ENCODE data around the gene KRTAP4-9.

The KRTAP4-9 gene

GRCh38 chr17:41151525-41151924, 46.3 kb downstream of the KRTAP4-9 start:
- no peak for DNase-seq (ENCODE audit: low read depth)
- no peak overlapping the region for H3K4me3 ChIP-seq (ENCODE audit: control insufficient read depth, low read depth, low read length)
- TF ChIP-seq, protein P1, sequence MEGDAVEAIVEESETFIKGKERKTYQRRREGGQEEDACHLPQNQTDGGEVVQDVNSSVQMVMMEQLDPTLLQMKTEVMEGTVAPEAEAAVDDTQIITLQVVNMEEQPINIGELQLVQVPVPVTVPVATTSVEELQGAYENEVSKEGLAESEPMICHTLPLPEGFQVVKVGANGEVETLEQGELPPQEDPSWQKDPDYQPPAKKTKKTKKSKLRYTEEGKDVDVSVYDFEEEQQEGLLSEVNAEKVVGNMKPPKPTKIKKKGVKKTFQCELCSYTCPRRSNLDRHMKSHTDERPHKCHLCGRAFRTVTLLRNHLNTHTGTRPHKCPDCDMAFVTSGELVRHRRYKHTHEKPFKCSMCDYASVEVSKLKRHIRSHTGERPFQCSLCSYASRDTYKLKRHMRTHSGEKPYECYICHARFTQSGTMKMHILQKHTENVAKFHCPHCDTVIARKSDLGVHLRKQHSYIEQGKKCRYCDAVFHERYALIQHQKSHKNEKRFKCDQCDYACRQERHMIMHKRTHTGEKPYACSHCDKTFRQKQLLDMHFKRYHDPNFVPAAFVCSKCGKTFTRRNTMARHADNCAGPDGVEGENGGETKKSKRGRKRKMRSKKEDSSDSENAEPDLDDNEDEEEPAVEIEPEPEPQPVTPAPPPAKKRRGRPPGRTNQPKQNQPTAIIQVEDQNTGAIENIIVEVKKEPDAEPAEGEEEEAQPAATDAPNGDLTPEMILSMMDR (IDR thresholded peaks at IDR 0.05; ENCODE audit: control insufficient read depth, insufficient read depth, low read depth, low read length, missing control alignments), result no peak

DNA sequence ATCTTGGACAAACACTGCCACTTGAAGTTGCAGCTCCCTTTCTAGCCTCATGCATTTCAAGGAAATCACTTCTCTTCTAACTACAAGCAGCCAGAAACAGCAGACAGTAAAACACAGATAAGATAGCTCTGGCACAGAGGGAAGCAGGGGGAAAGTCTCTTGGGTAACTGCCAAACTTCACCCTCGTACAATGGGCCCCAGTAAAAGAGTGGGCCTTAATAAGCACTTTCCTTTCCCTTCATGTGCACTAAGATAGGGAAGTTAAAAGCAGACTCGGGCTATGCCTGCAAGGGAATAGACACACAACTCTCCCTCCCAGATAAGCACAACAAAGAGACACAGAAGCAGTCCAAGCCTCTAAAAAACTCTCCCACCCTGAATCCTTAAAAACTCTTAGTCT, 48.7 kb downstream of the KRTAP4-9 start:
- DNase-seq (ENCODE audit: low read depth), result no peak
- TF ChIP-seq, protein P1 (IDR thresholded peaks at IDR 0.05; ENCODE audit: control insufficient read depth, insufficient read depth, low read depth, low read length, missing control alignments), result no peak
- no peak overlapping the region for H3K4me3 ChIP-seq (ENCODE audit: control insufficient read depth, low read depth, low read length)
